NCI-H526 treated with DMSO at 0.1 percent for 48 hours (cell line): Measurements from ENCODE around the gene TAOK3.
"Not testable (repeated sequence)": the region's sequence is repeated elsewhere in the genome, so short reads cannot be mapped to it uniquely, and the experiment has no call there.

ENCODE experiments used
- DNase-seq: peaks from one replicate; lab custom pipeline; 2025; lab: John Stamatoyannopoulos, UW

Gene TAOK3

GRCh38 chr12:118299791-118300460, 72.8 kb downstream of the TAOK3 start:
- DNase-seq, result no peak

- DNase-seq, result no peak
These were observed 75.4 kb downstream of the TAOK3 start for GRCh38 chr12:118297284-118297683.

- no peak for DNase-seq
These were observed 79.9 kb downstream of the TAOK3 start for GRCh38 chr12:118292836-118293235.

GRCh38 chr12:118290130-118290529, 82.6 kb downstream of the TAOK3 start:
- no peak for DNase-seq

- DNase-seq, result no peak
These were observed 84.5 kb downstream of the TAOK3 start for GRCh38 chr12:118288174-118288573.

- DNase-seq, result no peak
These were observed 85.0 kb downstream of the TAOK3 start for GRCh38 chr12:118287728-118288127.

- no peak for DNase-seq
These were observed 89.9 kb downstream of the TAOK3 start for GRCh38 chr12:118282767-118283166.

GRCh38 chr12:118278288-118278687, 94.4 kb downstream of the TAOK3 start:
- DNase-seq, result not testable (repeated sequence)

- DNase-seq, result no peak
These were observed 98.6 kb downstream of the TAOK3 start for GRCh38 chr12:118274066-118274465.

- no peak for DNase-seq
These were observed 100.8 kb downstream of the TAOK3 start for GRCh38 chr12:118271770-118272417.

GRCh38 chr12:118271183-118271582, 101.5 kb downstream of the TAOK3 start:
- DNase-seq, result no peak

- no peak for DNase-seq
These were observed 102.9 kb downstream of the TAOK3 start for GRCh38 chr12:118269806-118270205.

GRCh38 chr12:118259079-118259478, 113.6 kb downstream of the TAOK3 start:
- DNase-seq, result no peak

- no peak for DNase-seq
These were observed 116.4 kb downstream of the TAOK3 start for GRCh38 chr12:118256352-118256751.

GRCh38 chr12:118249547-118249946, 123.2 kb downstream of the TAOK3 start:
- DNase-seq, result no peak

- DNase-seq, result not testable (repeated sequence)
These were observed 126.8 kb downstream of the TAOK3 start for GRCh38 chr12:118245886-118246285.

- no peak for DNase-seq
These were observed 133.8 kb downstream of the TAOK3 start for GRCh38 chr12:118238888-118239287.

GRCh38 chr12:118237908-118238307, 134.8 kb downstream of the TAOK3 start:
- DNase-seq, result no peak

- DNase-seq, result no peak
These were observed 135.5 kb downstream of the TAOK3 start for GRCh38 chr12:118237052-118237665.

- no peak for DNase-seq
These were observed 152.0 kb downstream of the TAOK3 start for GRCh38 chr12:118220702-118221101.

GRCh38 chr12:118219772-118220171, 152.9 kb downstream of the TAOK3 start:
- no peak for DNase-seq

- no peak for DNase-seq
These were observed 153.6 kb downstream of the TAOK3 start for GRCh38 chr12:118219106-118219505.

- no peak for DNase-seq
These were observed 159.3 kb downstream of the TAOK3 start for GRCh38 chr12:118213452-118213851.
